Measurements from ENCODE around the gene ABCA4. TPM values are rescaled to one million over a fixed set of nuclear protein-coding genes. Genes with fewer than 3 reads are reported as not detected.

Gene ABCA4
- total RNA-seq, 1 donor from 2014 or later: 3.8 TPM

Other genes starting within 250 kb of the ABCA4 start
- 33.0 TPM for gene DNTTIP2, start 241.9 kb downstream of the ABCA4 start, total RNA-seq
- 8.4 TPM for gene GCLM, start 211.7 kb downstream of the ABCA4 start, total RNA-seq
- 67.1 TPM for gene ARHGAP29, start 116.4 kb upstream of the ABCA4 start, total RNA-seq